Right ventricle myocardium inferior (tissue), 1 donor: Measurements from ENCODE around the gene MARS1. TPM values are rescaled to one million over a fixed set of nuclear protein-coding genes. Genes with fewer than 3 reads are reported as not detected.
"Not testable (repeated sequence)": the region's sequence is repeated elsewhere in the genome, so short reads cannot be mapped to it uniquely, and the experiment has no call there.

Experiments used
- ATAC-seq: fragments of 200-7000 bp; cut with Tn5 transposase; one replicate; pipeline ENCODE4 v1.9.1; 2020; ENCODE audit warnings: mild to moderate bottlenecking, moderate library complexity
- DNase-seq: peaks from one replicate; pipeline ENCODE4 v3.0.0; 2021; ENCODE audit errors: missing footprints
- intact Hi-C: fragments of 100-400 bp; cut with DNase I; formaldehyde crosslinking; loops from one replicate; pipeline ENCODE4 v1.11.0; 2022
- total RNA-seq: library from RNA; stranded (reverse); fragmentation: NEBNext Ultra II Directional; extraction: Animal tissue kit (Norgen Biotek cat#: 25700); gene quantifications from one replicate; pipeline ENCODE4 v1.2.1, GENCODE V29; 2021
- donor health status: DM: no; HTN: yes; CAD: no; lungs with severe emphysema.

Gene MARS1
- total RNA-seq, 1 donor from 2014 or later: 89.7 TPM

DNA sequence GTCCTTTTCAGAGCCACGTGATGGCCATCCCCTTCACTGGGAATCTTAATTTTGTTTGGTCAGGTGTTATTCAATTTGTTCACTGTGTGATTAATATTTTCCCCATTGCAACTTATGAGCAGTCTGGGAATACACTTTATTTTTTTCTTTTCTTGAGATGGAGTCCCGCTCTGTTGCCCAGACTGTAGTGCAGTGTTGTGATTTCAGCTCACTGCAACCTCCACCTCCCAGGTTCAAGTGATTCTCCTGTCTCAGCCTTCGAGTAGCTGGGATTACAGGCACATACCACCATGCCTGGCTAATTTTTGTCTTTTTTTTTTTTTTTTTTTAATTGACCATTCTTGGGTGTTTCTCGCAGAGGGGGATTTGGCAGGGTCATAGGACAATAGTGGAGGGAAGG is 18.7 kb downstream of the MARS1 start:
- DNase-seq, intact Hi-C loops, ATAC-seq: not testable (repeated sequence)

- intact Hi-C loops, ATAC-seq, DNase-seq: not testable (repeated sequence)
Measured at GRCh38 chr12:57507796-57508195, 19.9 kb downstream of the MARS1 start.

DNA sequence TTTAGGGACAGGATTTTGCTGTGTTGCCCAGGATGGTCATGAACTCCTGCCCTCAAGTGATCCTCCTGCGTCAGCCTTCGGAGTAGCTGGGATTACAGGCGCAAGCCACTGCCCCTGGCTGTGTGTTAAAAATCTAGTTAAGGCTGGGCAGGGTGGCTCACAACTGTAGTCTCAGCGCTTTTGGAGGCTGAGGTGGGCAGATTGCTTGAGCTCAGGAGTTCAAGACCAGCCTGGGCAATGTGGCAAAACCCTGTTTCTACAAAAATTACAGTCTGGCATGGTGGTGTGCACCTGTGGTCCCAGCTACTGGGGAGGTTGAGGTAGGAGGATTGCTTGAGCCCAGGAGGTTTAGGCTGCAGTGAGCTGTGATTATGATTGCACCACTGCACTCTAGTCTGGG is 23.3 kb downstream of the MARS1 start:
- DNase-seq (no peak), ATAC-seq (no peak)
- intact Hi-C loops: no loop called here

DNA sequence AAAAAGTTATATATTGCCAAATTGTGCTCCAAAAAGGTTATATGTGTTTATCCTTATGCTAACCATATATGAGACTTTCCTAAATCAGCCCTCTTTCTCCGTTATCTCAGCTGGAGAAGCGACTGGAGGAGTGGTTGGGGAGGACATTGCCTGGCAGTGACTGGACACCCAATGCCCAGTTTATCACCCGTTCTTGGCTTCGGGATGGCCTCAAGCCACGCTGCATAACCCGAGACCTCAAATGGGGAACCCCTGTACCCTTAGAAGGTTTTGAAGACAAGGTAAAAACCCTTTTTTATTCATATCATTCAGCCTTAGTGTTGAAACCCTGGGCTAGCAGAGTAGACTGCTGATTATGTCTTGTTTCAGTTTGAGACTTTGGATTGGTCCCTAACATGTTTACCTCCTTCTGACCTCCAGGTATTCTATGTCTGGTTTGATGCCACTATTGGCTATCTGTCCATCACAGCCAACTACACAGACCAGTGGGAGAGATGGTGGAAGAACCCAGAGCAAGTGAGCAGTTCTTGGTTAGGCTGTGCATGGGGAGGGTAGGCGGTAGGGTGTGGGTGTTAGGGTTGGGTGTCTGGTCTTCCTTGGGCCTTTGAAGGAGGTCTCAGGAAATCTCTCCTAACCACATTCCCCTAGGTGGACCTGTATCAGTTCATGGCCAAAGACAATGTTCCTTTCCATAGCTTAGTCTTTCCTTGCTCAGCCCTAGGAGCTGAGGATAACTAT is 23.9 kb downstream of the MARS1 start:
- DNase-seq (no peak), ATAC-seq (no peak)
- intact Hi-C loops: no loop called here

DNA sequence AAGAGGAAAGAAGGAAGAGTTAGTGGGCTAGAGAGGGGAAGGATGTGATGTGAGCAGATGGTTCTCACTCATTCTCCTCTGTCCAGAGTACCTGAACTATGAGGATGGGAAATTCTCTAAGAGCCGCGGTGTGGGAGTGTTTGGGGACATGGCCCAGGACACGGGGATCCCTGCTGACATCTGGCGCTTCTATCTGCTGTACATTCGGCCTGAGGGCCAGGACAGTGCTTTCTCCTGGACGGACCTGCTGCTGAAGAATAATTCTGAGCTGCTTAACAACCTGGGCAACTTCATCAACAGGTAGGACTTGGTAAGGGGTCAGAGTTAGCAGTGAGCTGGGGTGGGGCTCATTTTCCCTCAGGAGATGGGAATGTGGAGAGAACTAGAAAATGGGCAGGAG is 24.8 kb downstream of the MARS1 start:
- no peak for ATAC-seq
- intact Hi-C loops: no loop called here
- DNase-seq: no peak

GRCh38 chr12:57513266-57513665 is 25.4 kb downstream of the MARS1 start:
- DNase-seq (no peak), ATAC-seq (no peak)
- intact Hi-C loops: no loop called here

DNA sequence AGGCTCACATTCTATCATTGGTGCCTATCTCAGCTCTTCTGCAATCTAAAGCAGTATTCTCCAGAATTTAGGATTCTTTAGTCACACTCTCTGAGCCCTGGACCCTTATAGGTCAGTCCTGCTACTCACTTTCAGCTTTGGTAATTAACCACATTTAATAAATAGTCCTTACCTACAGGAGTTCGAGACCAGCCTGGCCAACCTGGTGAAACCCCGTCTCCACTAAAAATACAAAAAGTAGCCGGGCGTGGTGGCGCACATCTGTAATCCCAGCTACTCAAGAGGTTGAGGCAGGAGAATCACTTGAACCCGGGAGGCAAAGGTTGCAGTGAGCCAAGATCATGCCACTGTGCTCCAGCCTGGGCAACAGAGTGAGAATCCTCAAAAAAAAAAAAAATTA is 25.8 kb downstream of the MARS1 start:
- ATAC-seq, intact Hi-C loops: not testable (repeated sequence)

GRCh38 chr12:57514246-57514645 is 26.4 kb downstream of the MARS1 start:
- intact Hi-C loops, ATAC-seq, DNase-seq: not testable (repeated sequence)

More for the DNA sequence above, 25.8 kb downstream of the MARS1 start:
- DNase-seq: not testable (repeated sequence)

DNA sequence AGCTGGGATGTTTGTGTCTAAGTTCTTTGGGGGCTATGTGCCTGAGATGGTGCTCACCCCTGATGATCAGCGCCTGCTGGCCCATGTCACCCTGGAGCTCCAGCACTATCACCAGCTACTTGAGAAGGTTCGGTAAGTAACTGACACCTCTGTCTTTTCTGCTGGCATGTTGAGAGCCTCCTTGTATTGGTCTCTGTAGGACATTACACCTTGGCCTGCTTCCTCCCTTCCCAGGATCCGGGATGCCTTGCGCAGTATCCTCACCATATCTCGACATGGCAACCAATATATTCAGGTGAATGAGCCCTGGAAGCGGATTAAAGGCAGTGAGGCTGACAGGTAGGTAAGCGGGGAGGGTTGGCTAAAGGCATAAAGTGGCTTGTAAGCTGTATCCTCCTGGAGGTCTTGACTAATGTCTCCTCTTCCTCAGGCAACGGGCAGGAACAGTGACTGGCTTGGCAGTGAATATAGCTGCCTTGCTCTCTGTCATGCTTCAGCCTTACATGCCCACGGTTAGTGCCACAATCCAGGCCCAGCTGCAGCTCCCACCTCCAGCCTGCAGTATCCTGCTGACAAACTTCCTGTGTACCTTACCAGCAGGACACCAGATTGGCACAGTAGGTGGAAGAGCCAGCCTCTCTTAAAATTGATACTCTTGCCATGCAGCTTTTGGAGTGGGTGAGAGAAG is 27.0 kb downstream of the MARS1 start:
- ATAC-seq (no peak), DNase-seq (no peak)
- intact Hi-C loops: no loop called here

DNA sequence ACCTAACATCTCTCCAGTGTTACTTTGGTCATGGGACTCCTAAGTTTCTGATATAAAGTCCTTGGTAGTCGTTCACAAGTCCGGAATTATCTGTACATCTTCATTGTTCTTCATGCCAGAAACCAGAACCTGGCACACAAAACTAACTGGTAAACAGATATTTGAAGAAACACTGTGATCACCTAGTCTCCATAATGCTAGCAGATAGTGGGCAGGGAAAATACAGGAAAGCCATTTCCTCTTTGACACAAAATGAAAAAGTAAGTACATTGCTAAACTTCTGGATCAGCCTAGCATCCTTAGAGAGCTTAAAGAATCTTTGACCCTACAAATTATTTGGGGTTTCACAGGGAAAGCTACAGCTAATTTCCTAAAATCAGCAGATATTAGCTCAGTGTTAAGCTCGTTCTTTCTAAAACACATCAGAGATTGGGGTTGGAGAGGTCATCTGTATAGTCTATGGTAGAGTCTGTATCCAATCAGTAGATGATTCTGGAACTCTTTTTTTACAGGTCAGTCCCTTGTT is 27.6 kb downstream of the MARS1 start:
- intact Hi-C loops: no loop called here
- DNase-seq: no peak
- no peak for ATAC-seq

- no peak for DNase-seq
- no peak for ATAC-seq
- intact Hi-C loops: no loop called here
Measured at GRCh38 chr12:57515934-57516541, 28.2 kb downstream of the MARS1 start.

DNA sequence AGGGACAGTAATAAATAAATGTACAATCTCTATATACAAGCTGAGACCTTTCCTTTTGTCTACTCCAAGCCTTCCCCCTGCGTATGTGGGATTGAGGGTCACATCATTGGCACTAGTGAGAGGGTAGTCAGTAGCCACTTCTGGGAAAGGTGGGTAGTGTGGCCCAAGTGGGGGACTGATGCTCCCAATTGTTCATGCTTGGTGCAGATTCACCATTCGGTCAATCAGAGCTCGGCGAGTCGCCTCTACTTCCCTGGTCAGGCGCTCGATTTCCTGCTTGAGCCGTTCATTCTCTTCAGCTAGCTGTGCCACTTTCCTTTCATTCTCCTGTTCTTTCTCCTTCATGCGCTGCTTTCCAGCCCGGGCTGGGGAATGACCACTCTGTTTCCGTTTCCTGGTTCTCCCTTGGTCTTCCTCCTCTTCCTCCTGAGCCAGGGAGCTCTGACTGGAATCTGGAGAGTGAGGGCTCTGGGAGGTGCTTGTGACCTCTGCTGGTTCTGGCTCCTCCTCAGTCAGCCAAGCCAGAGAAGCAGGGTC is 28.8 kb downstream of the MARS1 start:
- intact Hi-C loops: no loop called here
- no peak for DNase-seq
- no peak for ATAC-seq

- ATAC-seq (no peak), DNase-seq (no peak)
- intact Hi-C loops: no loop called here
Measured at GRCh38 chr12:57517187-57517586, 29.3 kb downstream of the MARS1 start.

- DNase-seq, intact Hi-C loops, ATAC-seq: not testable (repeated sequence)
Measured at GRCh38 chr12:57517718-57518117, 29.9 kb downstream of the MARS1 start.

DNA sequence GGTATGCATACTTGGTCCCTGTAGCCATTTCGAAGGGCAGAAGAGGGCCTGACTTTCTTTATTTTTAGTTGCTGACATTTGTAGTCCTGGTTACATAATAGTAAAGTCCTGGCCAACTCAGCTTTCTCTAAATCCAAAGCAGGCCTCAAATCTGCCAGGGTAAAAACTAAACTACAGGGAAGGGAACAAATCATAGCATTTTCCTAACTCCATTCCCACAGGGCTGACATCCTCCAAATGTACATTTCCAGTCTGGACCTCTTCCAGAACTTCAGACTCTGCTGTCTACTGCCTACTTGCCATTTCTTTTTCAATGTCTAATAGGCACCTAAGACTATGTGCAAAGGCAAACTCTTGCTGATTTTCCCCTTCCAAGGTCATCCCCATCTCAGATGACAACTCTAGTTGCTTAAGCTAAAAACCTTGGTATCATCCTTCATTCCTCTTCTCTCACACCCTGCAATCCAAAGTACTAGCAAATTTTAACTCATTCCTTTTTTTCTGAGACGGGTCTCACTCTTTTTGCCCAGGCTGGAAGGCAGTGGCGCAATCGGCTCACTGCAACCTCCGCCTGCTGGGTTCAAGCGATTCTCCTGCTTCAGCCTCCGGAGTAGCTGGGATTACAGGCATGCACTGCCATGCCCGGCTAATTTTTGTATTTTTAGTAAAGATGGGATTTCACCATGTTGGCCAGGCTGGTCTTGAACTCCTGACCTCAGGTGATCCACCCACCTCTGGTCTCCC is 30.5 kb downstream of the MARS1 start:
- ATAC-seq (no peak), DNase-seq (no peak)
- intact Hi-C loops: no loop called here

- ATAC-seq (no peak), DNase-seq (no peak)
- intact Hi-C loops: no loop called here
Measured at GRCh38 chr12:57518920-57519795, 31.3 kb downstream of the MARS1 start.

DNA sequence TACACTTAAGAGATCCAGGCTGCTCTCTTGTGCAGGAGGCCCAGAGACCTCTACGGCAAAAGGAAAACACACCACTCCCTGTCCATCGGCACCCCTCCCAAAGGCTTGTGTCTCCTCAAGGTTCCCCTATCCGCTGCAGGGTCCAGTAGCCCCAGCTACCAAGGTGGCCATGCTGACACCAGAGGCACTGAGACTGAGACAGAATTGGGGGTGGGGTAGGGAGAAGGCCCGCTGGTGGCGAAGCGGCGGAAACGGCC is 31.9 kb downstream of the MARS1 start:
- ATAC-seq (no peak), DNase-seq (no peak)
- intact Hi-C loops: loop anchor here (1.0 to 5.0 kb wide), 3 partner anchors 31 to 93 kb away; partner anchors contain the start of genes ARHGEF25 and MARS1
